Transverse colon (tissue), 4 donors: ENCODE results near the gene SDS. TPM values are rescaled to one million over a fixed set of nuclear protein-coding genes. Genes with fewer than 3 reads are reported as not detected.

ENCODE experiments used
- DNase-seq: peaks from one replicate; pipeline ENCODE4 v3.0.0-alpha.2; 2019
- H3K27ac ChIP-seq, 4 donors: fragments of 200-600 bp; sonication (generic); 2 replicates each; pipeline ENCODE4 v1.5.1; 2016 to 2018; ENCODE audit warnings: inconsistent platforms in 4 of 4
- H3K27me3 ChIP-seq: fragments of 200-600 bp; sonication (generic); 2 replicates; pipeline ENCODE4 v1.5.1; 2017; ENCODE audit warnings: inconsistent platforms
- H3K36me3 ChIP-seq, 4 donors: fragments of 200-600 bp; sonication (generic); 2 replicates each; pipeline ENCODE4 v1.5.1; 2017 to 2019; ENCODE audit warnings: inconsistent platforms in 4 of 4
- H3K4me1 ChIP-seq, 4 donors: fragments of 200-600 bp; sonication (generic); 2 replicates each; pipeline ENCODE4 v1.5.1; 2017 to 2020; ENCODE audit warnings: inconsistent platforms in 4 of 4
- H3K4me3 ChIP-seq, 4 donors: fragments of 200-600 bp; sonication (generic); 1 replicate in 1 of 4; 2 replicates in 3 of 4; pipeline versions ENCODE4 v1.5.1 to v1.6.1; 2017 to 2019; ENCODE audit warnings: inconsistent platforms in 4 of 4
- H3K9me3 ChIP-seq, 2 donors: fragments of 200-600 bp; sonication (generic); 2 replicates each; pipeline ENCODE4 v1.5.1; 2017 to 2019; ENCODE audit warnings: inconsistent platforms in 2 of 2
- CTCF ChIP-seq, 5 experiments: fragments of 200-600 bp in 3 of 5; fragments of 450-650 bp in 2 of 5; sonication (generic) in 3 of 5; IDR thresholded peaks; 1 replicate in 2 of 5; 2 replicates in 3 of 5; pipeline ENCODE4 v1.5.1; 2016 to 2017; ENCODE audit warnings: antibody characterized with exemption in 5 of 5, inconsistent platforms in 3 of 5, mild to moderate bottlenecking in 2 of 5, moderate library complexity in 1 of 5
- EP300 ChIP-seq: sonication (generic); formaldehyde crosslinking; IDR thresholded peaks from one replicate; pipeline ENCODE4 v1.6.1; 2017; ENCODE audit warnings: antibody characterized with exemption, low read depth
- POLR2A ChIP-seq: fragments of 450-650 bp; IDR thresholded peaks from one replicate; pipeline ENCODE4 v1.6.1; 2016; ENCODE audit warnings: antibody characterized with exemption, mild to moderate bottlenecking, moderate library complexity
- POLR2AphosphoS5 ChIP-seq, 3 donors: sonication (generic); formaldehyde crosslinking; IDR thresholded peaks; one replicate each; pipeline ENCODE4 v1.6.1; 2016; ENCODE audit warnings: antibody characterized with exemption in 3 of 3
- WGBS, 2 donors: methylation state at CpG; one replicate each; pipeline ENCODE4 v1.1.5; 2018; ENCODE audit warnings: low coverage in 1 of 2; 5-methylcytosine and 5-hydroxymethylcytosine counted together
- in situ Hi-C, 4 donors: fragments of 200-750 bp; cut with MboI; loops; one replicate each; pipeline versions ENCODE4 v1.15.0 to v1.15.1; 2017; ENCODE audit warnings: low sequenced_read_pairs in 3 of 4, low pct_ligation_motif_present in 1 of 4, low pct_unique_long_range_greater_than_20kb in 1 of 4
- intact Hi-C: fragments of 100-400 bp; cut with DNase I; formaldehyde crosslinking; loops from one replicate; pipeline ENCODE4 v1.15.1; 2023; ENCODE audit warnings: low total_unique reads
- total RNA-seq, 4 donors: library from RNA; depleted of rRNA; stranded (reverse); fragments of >200 nt; gene quantifications; one replicate each; pipeline ENCODE4 v1.1.0, GENCODE V29; 2016

The SDS gene
- total RNA-seq, 4 donors from 2014 or later = 1.2 to 7.1 (median 5.7) TPM; not detected in 1

GRCh38 chr12:113372371-113372770, 31.3 kb downstream of the SDS start:
- Histone ChIP-seq H3K27ac (no peak overlapping the region), H3K36me3 (peaks cover 0 to 6% (median 0%) of the 10 kb centered on the region in 4 donors), H3K27me3 (no peaks in the 10 kb centered on the region), H3K4me3 (no peak overlapping the region), H3K9me3 (no peaks in the 10 kb centered on the region), H3K4me1 (no peaks in the 10 kb centered on the region)
- DNase-seq = no peak
- WGBS, 2 donors = 92% methylated on average over 9 of the region's 9 CpGs; no CpG with 5 or more reads in 1 of the 2 donors
- TF ChIP-seq POLR2AphosphoS5 (IDR thresholded peaks at IDR 0.05) (no peak), CTCF (IDR thresholded peaks at IDR 0.05) (no peak), POLR2A (no peak), EP300 (no peak)
- intact Hi-C loops (no loop called here), in situ Hi-C loops (no loop called here)

DNA sequence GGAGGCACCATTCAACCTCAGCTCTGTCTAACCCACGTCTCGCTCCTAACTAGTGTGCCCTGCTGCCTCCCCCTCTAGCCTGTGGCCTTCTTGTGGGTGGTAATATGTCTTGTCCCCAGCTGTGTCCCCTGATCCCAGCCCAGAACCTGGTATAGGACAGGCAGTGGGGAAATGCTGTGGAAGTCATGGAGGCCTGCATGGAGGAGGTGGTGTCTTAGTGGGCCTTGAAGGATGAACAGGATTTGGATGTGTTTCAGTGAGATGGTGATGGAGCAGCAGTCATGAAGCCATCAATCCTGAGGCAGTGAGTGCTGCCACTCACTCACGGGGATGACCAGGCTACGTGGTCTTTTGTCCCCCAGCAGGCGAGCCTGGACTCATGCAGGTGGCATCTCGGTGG, 31.9 kb downstream of the SDS start:
- WGBS, 2 donors = 95 to 100% methylated on average over 1 to 6 of the region's 6 CpGs
- no peak overlapping the region for H3K27ac ChIP-seq
- H3K4me1 ChIP-seq = no peaks in the 10 kb centered on the region
- no peak for TF ChIP-seq EP300
- TF ChIP-seq POLR2A = no peak
- no peak for TF ChIP-seq CTCF (IDR thresholded peaks at IDR 0.05)
- TF ChIP-seq POLR2AphosphoS5 (IDR thresholded peaks at IDR 0.05) = no peak
- no peaks in the 10 kb centered on the region for H3K9me3 ChIP-seq
- no peak for DNase-seq
- intact Hi-C loops (no loop called here), in situ Hi-C loops (no loop called here)
- H3K36me3 ChIP-seq = peaks cover 0 to 6% (median 0%) of the 10 kb centered on the region in 4 donors
- H3K4me3 ChIP-seq = no peak overlapping the region
- no peaks in the 10 kb centered on the region for H3K27me3 ChIP-seq

- TF ChIP-seq EP300 = no peak
- TF ChIP-seq CTCF (IDR thresholded peaks at IDR 0.05) = no peak
- TF ChIP-seq POLR2AphosphoS5 (IDR thresholded peaks at IDR 0.05) = no peak
- no peak for TF ChIP-seq POLR2A
- H3K9me3 ChIP-seq = no peaks in the 10 kb centered on the region
- DNase-seq = no peak
- no peaks in the 10 kb centered on the region for H3K27me3 ChIP-seq
- WGBS, 2 donors = 71 to 87% methylated on average over 1 to 7 of the region's 7 CpGs
- in situ Hi-C loops (no loop called here), intact Hi-C loops (no loop called here)
- no peaks in the 10 kb centered on the region for H3K4me1 ChIP-seq
- H3K4me3 ChIP-seq = no peak overlapping the region
- no peak overlapping the region for H3K27ac ChIP-seq
- H3K36me3 ChIP-seq = peaks cover 0 to 6% (median 0%) of the 10 kb centered on the region in 4 donors
Observed at GRCh38 chr12:113370923-113371682, 32.6 kb downstream of the SDS start.

DNA sequence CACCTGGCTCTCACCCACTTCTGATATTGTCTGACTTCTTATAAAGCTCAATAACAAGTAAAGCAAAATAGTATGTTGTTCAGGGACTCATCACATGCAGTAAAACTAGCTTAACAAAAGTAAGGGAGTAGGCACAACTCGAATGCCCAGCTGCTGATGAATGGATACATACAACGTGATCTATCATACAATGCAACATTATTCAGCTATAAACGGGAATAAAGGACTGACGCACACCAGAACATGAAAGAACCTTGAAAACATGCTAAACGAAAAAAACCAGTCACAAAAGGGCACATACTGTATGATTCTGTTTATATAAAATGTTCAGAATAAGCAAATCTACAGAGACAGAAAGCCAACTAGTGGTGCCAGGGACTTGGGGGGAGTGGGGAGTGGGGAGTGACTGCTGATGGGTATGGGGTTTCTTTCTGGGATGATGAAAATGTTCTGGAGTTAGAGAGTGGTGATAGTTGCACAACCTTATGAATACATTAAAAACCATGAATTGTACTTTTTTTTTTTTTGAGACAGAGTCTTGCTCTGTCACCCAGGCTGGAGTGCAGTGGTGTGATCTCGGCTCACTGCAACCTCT, 34.2 kb downstream of the SDS start:
- TF ChIP-seq CTCF (IDR thresholded peaks at IDR 0.05) = no peak
- TF ChIP-seq EP300 = no peak
- TF ChIP-seq POLR2AphosphoS5 (IDR thresholded peaks at IDR 0.05) = no peak
- no peaks in the 10 kb centered on the region for H3K36me3 ChIP-seq
- DNase-seq = no peak
- no peaks in the 10 kb centered on the region for H3K27me3 ChIP-seq
- no peaks in the 10 kb centered on the region for H3K4me1 ChIP-seq
- no peak overlapping the region for H3K27ac ChIP-seq
- H3K4me3 ChIP-seq = no peak overlapping the region
- 79% methylated on average over 5 to 6 of the region's 6 CpGs for WGBS, 2 donors
- H3K9me3 ChIP-seq = no peaks in the 10 kb centered on the region
- in situ Hi-C loops (no loop called here), intact Hi-C loops (loop anchor here (10.0 kb wide), 1 partner anchor 175 kb away; no protein-coding TSS in a partner anchor)
